ENCODE results near the gene CTTNBP2. TPM values are rescaled to one million over a fixed set of nuclear protein-coding genes. Genes with fewer than 3 reads are reported as not detected.

Gene CTTNBP2
- total RNA-seq, 1 donor from 2014 or later, result 1.2 TPM

- Histone ChIP-seq H3K36me3 (no peaks in the 10 kb centered on the region), H3K4me1 (peaks cover 25% of the 10 kb centered on the region), H3K4me3 (no peak overlapping the region), H3K27ac (replicated peaks) (no peak overlapping the region), H3K9me3 (replicated peaks) (no peaks in the 10 kb centered on the region), H3K27me3 (ENCODE audit: low read depth) (peaks cover 22% of the 10 kb centered on the region)
- no peak for DNase-seq
- TF ChIP-seq CTCF (IDR thresholded peaks at IDR 0.05; ENCODE audit: borderline replicate concordance), result no peak
- intact Hi-C loops (cut with micrococcal nuclease), result no loop called here
Measured at GRCh38 chr7:117869374-117869773, 3.9 kb downstream of the CTTNBP2 start.

GRCh38 chr7:117863618-117864017 is 9.6 kb downstream of the CTTNBP2 start:
- peaks cover 4% of the 10 kb centered on the region for H3K4me1 ChIP-seq
- no peak overlapping the region for H3K4me3 ChIP-seq
- no peaks in the 10 kb centered on the region for H3K36me3 ChIP-seq
- DNase-seq, result no peak
- H3K9me3 ChIP-seq (replicated peaks), result no peaks in the 10 kb centered on the region
- no peaks in the 10 kb centered on the region for H3K27me3 ChIP-seq (ENCODE audit: low read depth)
- intact Hi-C loops (cut with micrococcal nuclease), result no loop called here
- no peak overlapping the region for H3K27ac ChIP-seq (replicated peaks)
- no peak for TF ChIP-seq CTCF (IDR thresholded peaks at IDR 0.05; ENCODE audit: borderline replicate concordance)

GRCh38 chr7:117862378-117862777 is 10.9 kb downstream of the CTTNBP2 start:
- Histone ChIP-seq H3K4me1 (no peaks in the 10 kb centered on the region), H3K27me3 (ENCODE audit: low read depth) (no peaks in the 10 kb centered on the region), H3K4me3 (no peak overlapping the region), H3K9me3 (replicated peaks) (no peaks in the 10 kb centered on the region), H3K27ac (replicated peaks) (no peak overlapping the region), H3K36me3 (no peaks in the 10 kb centered on the region)
- intact Hi-C loops (cut with micrococcal nuclease), result no loop called here
- DNase-seq, result no peak
- no peak for TF ChIP-seq CTCF (IDR thresholded peaks at IDR 0.05; ENCODE audit: borderline replicate concordance)

- intact Hi-C loops (cut with micrococcal nuclease), result no loop called here
- Histone ChIP-seq H3K4me1 (no peaks in the 10 kb centered on the region), H3K27me3 (ENCODE audit: low read depth) (no peaks in the 10 kb centered on the region), H3K27ac (replicated peaks) (no peak overlapping the region), H3K9me3 (replicated peaks) (no peaks in the 10 kb centered on the region), H3K4me3 (no peak overlapping the region), H3K36me3 (no peaks in the 10 kb centered on the region)
- no peak for TF ChIP-seq CTCF (IDR thresholded peaks at IDR 0.05; ENCODE audit: borderline replicate concordance)
- no peak for DNase-seq
Measured at GRCh38 chr7:117859246-117859812, 13.9 kb downstream of the CTTNBP2 start.

- Histone ChIP-seq H3K4me3 (no peak overlapping the region), H3K4me1 (no peaks in the 10 kb centered on the region), H3K27ac (replicated peaks) (no peak overlapping the region), H3K27me3 (ENCODE audit: low read depth) (no peaks in the 10 kb centered on the region), H3K36me3 (no peaks in the 10 kb centered on the region), H3K9me3 (replicated peaks) (no peaks in the 10 kb centered on the region)
- TF ChIP-seq CTCF (IDR thresholded peaks at IDR 0.05; ENCODE audit: borderline replicate concordance), result no peak
- DNase-seq, result no peak
- intact Hi-C loops (cut with micrococcal nuclease), result no loop called here
Measured at GRCh38 chr7:117858712-117859111, 14.5 kb downstream of the CTTNBP2 start.
